Stimulated activated CD8-positive, alpha-beta memory T cell treated with anti-CD3 and anti-CD28 coated beads, Interleukin-15, amount 100 ng/mL, for 48 hours (primary cell): ENCODE data around the gene PACSIN2.

Source experiments
- DNase-seq, 2 donors: peaks; one replicate each; pipeline ENCODE4 v3.0.0-alpha.2; 2020; ENCODE audit warnings: low read depth in 2 of 2

PACSIN2 gene

DNA sequence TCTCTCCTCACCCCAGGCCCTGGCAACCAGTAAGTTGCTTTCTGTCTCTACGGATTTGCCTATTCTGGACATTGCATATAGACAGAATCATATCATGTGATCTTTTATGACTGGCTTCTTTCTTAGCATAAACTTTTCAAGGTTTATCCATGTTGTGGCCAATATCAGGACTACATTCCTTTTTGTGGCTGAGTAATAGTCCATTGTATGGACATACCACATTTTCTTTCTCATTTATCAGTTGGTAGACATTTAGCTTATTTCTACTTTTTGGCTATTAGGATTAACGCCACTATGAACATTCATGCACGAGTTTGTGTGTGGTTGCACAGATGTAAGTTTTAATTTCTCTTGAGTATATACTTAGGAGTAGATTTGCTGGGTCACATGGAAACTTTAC is 193.6 kb downstream of the PACSIN2 start:
- no peak for DNase-seq

DNA sequence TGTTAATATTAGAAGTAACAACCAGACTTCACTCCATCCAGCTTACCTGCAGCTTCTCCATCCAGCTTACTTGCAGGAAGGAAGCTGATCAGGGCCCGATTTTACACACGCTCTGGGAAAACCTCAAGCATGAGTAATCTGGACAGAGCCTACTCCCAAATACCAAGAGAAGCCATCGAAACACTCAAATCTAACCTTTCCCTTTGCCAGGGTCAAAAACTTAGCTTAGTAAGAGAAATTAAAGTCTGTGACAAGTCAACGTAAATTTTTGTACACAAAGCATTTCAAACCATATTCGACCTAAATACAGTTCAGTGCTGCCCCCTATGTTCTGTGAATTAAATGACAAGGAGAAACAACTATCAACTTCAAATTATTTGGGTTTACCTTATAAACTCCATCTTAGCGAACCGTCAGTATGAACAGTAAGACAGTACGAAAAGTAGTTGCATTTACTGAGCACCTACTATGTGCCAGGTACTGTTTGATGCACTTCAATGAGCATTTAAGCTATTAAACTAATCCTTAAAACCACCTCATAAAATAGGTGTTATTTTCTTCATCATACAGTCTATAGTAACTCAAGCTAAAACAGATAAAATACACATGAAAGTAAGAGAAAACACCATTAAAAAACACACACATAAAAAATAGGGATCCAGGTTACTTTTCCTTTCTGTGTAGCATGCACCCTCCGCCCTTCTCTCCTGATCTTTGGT is 194.7 kb downstream of the PACSIN2 start:
- no peak for DNase-seq
